WERI-Rb-1 (cell line): ENCODE results near the gene VAPA.

Source experiments
- DNase-seq: peaks from one replicate; pipeline ENCODE4 v3.0.0-alpha.2; 2020
- H3K27ac ChIP-seq: fragments of 250-450 bp; sonication (Bioruptor Pico); 2 replicates; pipeline ENCODE4 v1.5.1; 2020; ENCODE audit warnings: mild to moderate bottlenecking, moderate library complexity
- H3K27me3 ChIP-seq: fragments of 250-450 bp; sonication (Bioruptor Pico); 2 replicates; pipeline ENCODE4 v1.5.1; 2021; ENCODE audit warnings: mild to moderate bottlenecking, low read depth, moderate library complexity; ENCODE audit not compliant: insufficient read depth, severe bottlenecking
- H3K36me3 ChIP-seq: fragments of 250-450 bp; sonication (Bioruptor Pico); 2 replicates; pipeline ENCODE4 v1.5.1; 2020; ENCODE audit warnings: mild to moderate bottlenecking, moderate library complexity
- H3K4me3 ChIP-seq: 2 replicates; pipeline ENCODE4 v1.5.1; 2011; ENCODE audit warnings: low read depth, mild to moderate bottlenecking, control low read depth, low read length
- H3K9me3 ChIP-seq: fragments of 250-450 bp; sonication (Bioruptor Pico); 2 replicates; pipeline ENCODE4 v1.5.1; 2021; ENCODE audit warnings: mild to moderate bottlenecking, moderate library complexity; ENCODE audit not compliant: severe bottlenecking
- TF ChIP-seq, protein P1 (sequence below): IDR thresholded peaks from 2 replicates; pipeline ENCODE4 v1.5.1; 2011; ENCODE audit warnings: low read depth, mild to moderate bottlenecking, control low read depth, inconsistent platforms, low read length

VAPA gene

DNA sequence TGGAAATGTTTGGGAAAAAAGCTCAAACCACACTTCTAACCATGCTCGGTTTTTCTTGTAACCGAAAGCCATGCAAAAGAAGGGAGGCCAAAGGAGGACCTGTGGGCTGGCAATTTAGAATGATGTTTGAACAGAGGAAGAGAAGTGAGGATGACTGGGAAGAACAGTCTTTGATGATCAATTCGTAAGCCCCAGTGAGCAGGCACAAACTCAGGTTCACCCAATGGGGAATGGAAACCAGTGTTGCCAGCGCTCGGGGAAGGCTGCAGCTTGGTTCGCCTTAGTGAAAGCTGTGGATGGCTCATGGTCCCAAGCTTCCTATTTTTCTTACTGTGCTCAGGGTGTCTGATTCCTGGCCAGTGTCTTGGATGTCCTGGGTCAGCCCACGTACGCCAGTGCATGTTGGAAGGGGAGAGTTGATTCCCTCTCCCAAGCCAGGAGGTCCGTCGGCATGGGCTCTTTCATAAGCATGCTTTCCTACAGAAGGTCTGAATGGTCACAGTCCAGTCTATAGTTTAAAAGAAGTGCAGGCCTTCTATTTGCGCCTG is 79.2 kb downstream of the VAPA start:
- no peak overlapping the region for H3K27ac ChIP-seq
- H3K4me3 ChIP-seq, result no peak overlapping the region
- DNase-seq, result no peak
- no peaks in the 10 kb centered on the region for H3K27me3 ChIP-seq
- TF ChIP-seq, protein P1, sequence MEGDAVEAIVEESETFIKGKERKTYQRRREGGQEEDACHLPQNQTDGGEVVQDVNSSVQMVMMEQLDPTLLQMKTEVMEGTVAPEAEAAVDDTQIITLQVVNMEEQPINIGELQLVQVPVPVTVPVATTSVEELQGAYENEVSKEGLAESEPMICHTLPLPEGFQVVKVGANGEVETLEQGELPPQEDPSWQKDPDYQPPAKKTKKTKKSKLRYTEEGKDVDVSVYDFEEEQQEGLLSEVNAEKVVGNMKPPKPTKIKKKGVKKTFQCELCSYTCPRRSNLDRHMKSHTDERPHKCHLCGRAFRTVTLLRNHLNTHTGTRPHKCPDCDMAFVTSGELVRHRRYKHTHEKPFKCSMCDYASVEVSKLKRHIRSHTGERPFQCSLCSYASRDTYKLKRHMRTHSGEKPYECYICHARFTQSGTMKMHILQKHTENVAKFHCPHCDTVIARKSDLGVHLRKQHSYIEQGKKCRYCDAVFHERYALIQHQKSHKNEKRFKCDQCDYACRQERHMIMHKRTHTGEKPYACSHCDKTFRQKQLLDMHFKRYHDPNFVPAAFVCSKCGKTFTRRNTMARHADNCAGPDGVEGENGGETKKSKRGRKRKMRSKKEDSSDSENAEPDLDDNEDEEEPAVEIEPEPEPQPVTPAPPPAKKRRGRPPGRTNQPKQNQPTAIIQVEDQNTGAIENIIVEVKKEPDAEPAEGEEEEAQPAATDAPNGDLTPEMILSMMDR, result no peak
- H3K36me3 ChIP-seq, result no peaks in the 10 kb centered on the region
- H3K9me3 ChIP-seq, result peaks cover 1% of the 10 kb centered on the region

DNA sequence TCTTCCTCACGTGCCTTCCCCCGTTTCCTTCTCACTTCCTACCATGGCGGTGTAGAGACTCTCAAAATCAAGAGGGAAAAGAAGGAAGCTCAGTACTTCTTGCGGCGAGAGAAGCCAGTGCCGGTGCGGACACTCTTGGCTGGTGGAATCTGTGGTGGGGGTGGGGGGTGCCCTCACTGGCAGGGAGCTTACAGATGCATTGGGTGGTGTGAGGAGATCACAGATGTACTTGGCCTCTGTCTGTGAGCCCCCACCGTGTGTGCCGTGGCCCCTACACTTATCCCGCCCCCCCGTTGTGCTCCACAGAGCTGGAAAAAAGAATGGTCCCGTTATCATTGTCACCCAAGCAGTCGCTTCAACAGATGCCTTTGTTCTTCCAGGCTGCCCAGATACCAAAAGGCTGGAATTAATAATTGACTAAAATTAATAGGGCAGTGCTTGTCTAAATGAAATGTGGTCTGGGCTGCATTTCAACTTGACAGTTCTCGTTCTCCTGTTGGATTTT is 79.8 kb downstream of the VAPA start:
- H3K9me3 ChIP-seq, result peaks cover 6% of the 10 kb centered on the region
- H3K4me3 ChIP-seq, result no peak overlapping the region
- no peak overlapping the region for H3K27ac ChIP-seq
- no peaks in the 10 kb centered on the region for H3K36me3 ChIP-seq
- DNase-seq, result no peak
- no peaks in the 10 kb centered on the region for H3K27me3 ChIP-seq
- TF ChIP-seq, protein P1, result no peak

DNA sequence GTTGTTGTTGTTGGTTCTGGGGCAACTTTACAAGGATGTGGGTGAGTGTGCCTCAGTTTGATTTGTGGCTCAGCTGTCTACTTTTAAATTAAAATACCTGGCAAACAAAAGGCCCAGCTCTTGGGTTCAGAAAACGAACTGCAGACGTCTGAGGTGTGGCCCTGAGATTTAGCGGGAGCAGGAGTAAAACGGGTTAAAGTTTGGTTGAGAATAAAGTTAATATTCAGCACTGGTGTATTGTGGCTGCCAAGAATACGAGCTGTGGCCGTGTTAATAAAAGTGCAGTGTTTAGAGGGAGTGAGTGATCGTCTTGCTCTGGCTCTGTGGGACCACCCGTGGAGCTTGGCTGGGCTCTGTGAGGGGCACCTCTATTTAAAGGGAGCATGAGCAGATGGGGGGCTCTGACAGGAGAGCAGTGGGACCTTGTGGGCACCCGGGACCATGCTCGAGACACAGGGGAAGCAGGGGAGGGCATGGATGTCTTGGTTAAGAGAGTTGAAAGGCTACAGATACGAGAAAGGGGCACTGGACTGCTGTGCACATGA is 80.3 kb downstream of the VAPA start:
- TF ChIP-seq, protein P1, result no peak
- Histone ChIP-seq H3K36me3 (no peaks in the 10 kb centered on the region), H3K27me3 (no peaks in the 10 kb centered on the region), H3K4me3 (no peak overlapping the region), H3K27ac (no peak overlapping the region), H3K9me3 (peaks cover 6% of the 10 kb centered on the region)
- DNase-seq, result no peak

DNA sequence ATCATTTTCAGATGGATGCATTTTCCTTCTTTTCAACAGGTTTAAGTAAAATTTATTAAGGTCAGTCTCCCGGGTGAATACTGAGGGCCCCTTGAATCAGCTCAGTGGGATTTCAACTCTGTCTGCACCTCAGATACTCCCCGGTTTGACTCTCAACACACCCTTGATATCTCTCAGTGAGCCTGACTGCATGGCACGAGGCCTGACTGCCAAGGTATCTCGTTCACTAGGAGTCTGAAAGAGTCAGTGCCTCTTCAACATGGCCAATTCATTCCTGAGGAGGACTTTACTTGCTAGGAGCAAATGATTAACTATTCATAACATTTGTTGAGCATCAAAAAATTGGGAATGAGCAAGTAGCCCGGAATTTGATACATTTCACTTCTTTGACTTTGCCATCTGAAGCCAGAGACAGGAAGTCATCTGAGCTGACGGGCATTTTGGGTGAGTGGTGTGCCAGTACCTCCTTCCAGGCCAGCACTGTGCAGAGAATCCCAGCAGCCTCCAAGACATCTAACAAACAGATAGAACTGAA is 81.0 kb downstream of the VAPA start:
- TF ChIP-seq, protein P1, result no peak
- Histone ChIP-seq H3K27me3 (no peaks in the 10 kb centered on the region), H3K4me3 (no peak overlapping the region), H3K9me3 (peaks cover 6% of the 10 kb centered on the region), H3K27ac (no peak overlapping the region), H3K36me3 (no peaks in the 10 kb centered on the region)
- no peak for DNase-seq

DNA sequence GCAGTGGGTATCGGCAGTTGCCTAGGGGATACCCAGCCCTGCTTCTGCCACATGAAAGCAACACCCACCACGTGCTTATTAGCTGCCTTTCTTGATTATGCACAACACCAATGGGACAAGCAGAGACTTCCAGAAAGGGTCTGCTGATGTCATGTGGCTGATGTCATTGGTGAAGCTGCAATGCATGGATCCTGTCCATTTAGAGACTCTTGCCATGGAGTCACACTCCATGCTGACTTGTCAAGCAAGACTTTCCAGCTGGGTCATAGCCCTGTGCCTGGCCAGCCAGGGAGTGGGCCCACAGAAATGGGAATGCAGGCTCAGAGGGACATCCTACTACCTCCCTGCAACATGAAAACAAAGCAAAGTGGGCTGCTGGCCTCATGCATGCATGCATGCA is 81.8 kb downstream of the VAPA start:
- TF ChIP-seq, protein P1, result no peak
- DNase-seq, result no peak
- H3K27ac ChIP-seq, result no peak overlapping the region

More for the DNA sequence above, 81.8 kb downstream of the VAPA start:
- no peaks in the 10 kb centered on the region for H3K27me3 ChIP-seq
- no peak overlapping the region for H3K4me3 ChIP-seq
- no peaks in the 10 kb centered on the region for H3K36me3 ChIP-seq
- H3K9me3 ChIP-seq, result peaks cover 6% of the 10 kb centered on the region
